ENCODE measurements around the gene PAAF1.

PAAF1 gene

GRCh38 chr11:73969991-73970800 lies 93.4 kb downstream of the PAAF1 start:
- DNase-seq (ENCODE audit: low read depth) = no peak
- TF ChIP-seq CTCF (conservative IDR thresholded peaks at IDR 0.05; ENCODE audit: low read depth, low read length) = no peak
- H3K4me3 ChIP-seq (ENCODE audit: low read length) = no peak overlapping the region

- no peak overlapping the region for H3K4me3 ChIP-seq (ENCODE audit: low read length)
- no peak for DNase-seq (ENCODE audit: low read depth)
- no peak for TF ChIP-seq CTCF (conservative IDR thresholded peaks at IDR 0.05; ENCODE audit: low read depth, low read length)
Observed at GRCh38 chr11:73971175-73971719, 94.4 kb downstream of the PAAF1 start.

- H3K4me3 ChIP-seq (ENCODE audit: low read length) = no peak overlapping the region
- no peak for TF ChIP-seq CTCF (conservative IDR thresholded peaks at IDR 0.05; ENCODE audit: low read depth, low read length)
Observed at GRCh38 chr11:73972187-73972586, 95.4 kb downstream of the PAAF1 start.

GRCh38 chr11:73972620-73973449 lies 96.0 kb downstream of the PAAF1 start:
- TF ChIP-seq CTCF (conservative IDR thresholded peaks at IDR 0.05; ENCODE audit: low read depth, low read length) = no peak
- no peak overlapping the region for H3K4me3 ChIP-seq (ENCODE audit: low read length)
- no peak for DNase-seq (ENCODE audit: low read depth)

More at GRCh38 chr11:73972187-73972586, 95.4 kb downstream of the PAAF1 start:
- DNase-seq (ENCODE audit: low read depth) = no peak

GRCh38 chr11:73974604-73975478 lies 98.0 kb downstream of the PAAF1 start:
- no peak overlapping the region for H3K4me3 ChIP-seq (ENCODE audit: low read length)

More at GRCh38 chr11:73974604-73975478, 98.0 kb downstream of the PAAF1 start:
- no peak for DNase-seq (ENCODE audit: low read depth)
- TF ChIP-seq CTCF (conservative IDR thresholded peaks at IDR 0.05; ENCODE audit: low read depth, low read length) = no peak
